HG03025 (cell line): ENCODE data around the gene SCGB1D4.

Experiments
- ATAC-seq: cut with Tn5 transposase; IDR thresholded peaks from one replicate; pipeline ENCODE4 v1.9.1; 2021; ENCODE audit warnings: mild to moderate bottlenecking, moderate library complexity; ENCODE audit not compliant: unreplicated experiment, low FRiP score

Gene SCGB1D4

GRCh38 chr11:62295504-62295903 is 3.4 kb downstream of the SCGB1D4 start:
- no peak for ATAC-seq

GRCh38 chr11:62280452-62280851 is 18.4 kb downstream of the SCGB1D4 start:
- no peak for ATAC-seq

GRCh38 chr11:62273789-62274275 is 25.0 kb downstream of the SCGB1D4 start:
- ATAC-seq = no peak

- no peak for ATAC-seq
Observed at GRCh38 chr11:62273284-62273683, 25.6 kb downstream of the SCGB1D4 start.

GRCh38 chr11:62269654-62270278 is 29.1 kb downstream of the SCGB1D4 start, which contains the start of gene SCGB2A2:
SCGB2A2 (plus strand) TSS chr11:62270158; CDS start chr11:62270217, 59 bp downstream.
- ATAC-seq = no peak

- ATAC-seq = no peak
Observed at GRCh38 chr11:62267576-62267975, 31.3 kb downstream of the SCGB1D4 start.

- ATAC-seq = no peak
Observed at GRCh38 chr11:62267050-62267449, 31.8 kb downstream of the SCGB1D4 start.

- ATAC-seq = no peak
Observed at GRCh38 chr11:62266558-62266957, 32.3 kb downstream of the SCGB1D4 start.

GRCh38 chr11:62264004-62264403 is 34.9 kb downstream of the SCGB1D4 start:
- no peak for ATAC-seq

- no peak for ATAC-seq
Observed at GRCh38 chr11:62260261-62260953, 38.5 kb downstream of the SCGB1D4 start.

- ATAC-seq = no peak
Observed at GRCh38 chr11:62256281-62256680, 42.6 kb downstream of the SCGB1D4 start.

- no peak for ATAC-seq
Observed at GRCh38 chr11:62253999-62254542, 44.8 kb downstream of the SCGB1D4 start.

GRCh38 chr11:62251698-62252097 is 47.2 kb downstream of the SCGB1D4 start:
- ATAC-seq = no peak
